OCI-LY1 (cell line): Measurements from ENCODE around the gene GP1BB.

ENCODE experiments used
- H2AFZ ChIP-seq: fragments of 200-600 bp; sonication (generic), shearing (Covaris generic); 2 replicates; pipeline ENCODE4 v1.6.0; 2014; ENCODE audit warnings: antibody characterized with exemption, mild to moderate bottlenecking, low read length
- H3F3A ChIP-seq: fragments of 200-600 bp; sonication (generic), shearing (Covaris generic); 2 replicates; pipeline ENCODE4 v1.6.0; 2014; ENCODE audit warnings: mild to moderate bottlenecking, antibody characterized with exemption, low read length, moderate library complexity; ENCODE audit not compliant: insufficient read depth
- H3K27ac ChIP-seq: fragments of 200-600 bp; sonication (generic); 2 replicates; pipeline ENCODE4 v1.5.1; 2014; ENCODE audit warnings: low read length, mixed run types, mild to moderate bottlenecking, low read depth; ENCODE audit not compliant: poor library complexity, severe bottlenecking
- H3K27me3 ChIP-seq: fragments of 200-600 bp; sonication (generic); 2 replicates; pipeline ENCODE4 v1.6.0; 2014; ENCODE audit warnings: antibody characterized with exemption, mild to moderate bottlenecking, low read length, moderate library complexity; ENCODE audit not compliant: insufficient read depth
- H3K36me3 ChIP-seq: fragments of 200-600 bp; sonication (generic); 2 replicates; pipeline ENCODE4 v1.6.1; 2014; ENCODE audit warnings: mild to moderate bottlenecking, antibody characterized with exemption, low read length, moderate library complexity, mixed read lengths; ENCODE audit not compliant: insufficient read depth
- H3K4me1 ChIP-seq: fragments of 200-600 bp; sonication (generic); 2 replicates; pipeline ENCODE4 v1.5.1; 2014; ENCODE audit warnings: mild to moderate bottlenecking, low read length, moderate library complexity; ENCODE audit not compliant: insufficient read depth, severe bottlenecking
- H3K4me2 ChIP-seq: fragments of 200-600 bp; sonication (generic), shearing (Covaris generic); 2 replicates; pipeline ENCODE4 v1.6.1; 2014; ENCODE audit warnings: low read length
- H3K4me3 ChIP-seq: fragments of 200-600 bp; sonication (generic); 2 replicates; pipeline ENCODE4 v1.5.1; 2014; ENCODE audit warnings: low read length, low read depth, mild to moderate bottlenecking, mixed read lengths; ENCODE audit not compliant: poor library complexity, severe bottlenecking
- H3K79me2 ChIP-seq: fragments of 200-600 bp; shearing (Covaris generic); 2 replicates; pipeline ENCODE4 v1.6.1; 2016; ENCODE audit warnings: mixed run types, low read length, mixed read lengths; ENCODE audit not compliant: insufficient read depth
- H3K9ac ChIP-seq: fragments of 200-600 bp; sonication (generic), shearing (Covaris generic); 2 replicates; pipeline ENCODE4 v1.6.1; 2014; ENCODE audit warnings: mild to moderate bottlenecking, low read length, mixed read lengths
- H3K9me2 ChIP-seq: fragments of 200-600 bp; sonication (generic), shearing (Covaris generic); 2 replicates; pipeline ENCODE4 v1.6.1; 2014; ENCODE audit warnings: low read depth, mild to moderate bottlenecking, low read length, mixed read lengths
- H3K9me3 ChIP-seq: fragments of 200-600 bp; shearing (Covaris generic); 2 replicates; pipeline ENCODE4 v1.6.1; 2014; ENCODE audit warnings: low read length, mixed read lengths
- H4K20me1 ChIP-seq: fragments of 200-600 bp; sonication (generic), shearing (Covaris generic); 2 replicates; pipeline ENCODE4 v1.6.0; 2016; ENCODE audit warnings: mild to moderate bottlenecking, low read length; ENCODE audit not compliant: insufficient read depth
- EZH2 ChIP-seq: fragments of 200-600 bp; sonication (generic), shearing (Covaris generic); IDR thresholded peaks from 2 replicates; pipeline ENCODE4 v1.8.0; 2017; ENCODE audit warnings: borderline replicate concordance, mixed run types, mild to moderate bottlenecking, antibody characterized with exemption, low read length, moderate library complexity, mixed read lengths
- TF ChIP-seq, protein P1 (sequence below): fragments of 200-600 bp; sonication (generic), shearing (Covaris generic); IDR thresholded peaks from 2 replicates; pipeline ENCODE4 v1.5.1; 2017; ENCODE audit warnings: mild to moderate bottlenecking, antibody characterized with exemption, low read length, moderate library complexity, mixed read lengths

GP1BB gene

DNA sequence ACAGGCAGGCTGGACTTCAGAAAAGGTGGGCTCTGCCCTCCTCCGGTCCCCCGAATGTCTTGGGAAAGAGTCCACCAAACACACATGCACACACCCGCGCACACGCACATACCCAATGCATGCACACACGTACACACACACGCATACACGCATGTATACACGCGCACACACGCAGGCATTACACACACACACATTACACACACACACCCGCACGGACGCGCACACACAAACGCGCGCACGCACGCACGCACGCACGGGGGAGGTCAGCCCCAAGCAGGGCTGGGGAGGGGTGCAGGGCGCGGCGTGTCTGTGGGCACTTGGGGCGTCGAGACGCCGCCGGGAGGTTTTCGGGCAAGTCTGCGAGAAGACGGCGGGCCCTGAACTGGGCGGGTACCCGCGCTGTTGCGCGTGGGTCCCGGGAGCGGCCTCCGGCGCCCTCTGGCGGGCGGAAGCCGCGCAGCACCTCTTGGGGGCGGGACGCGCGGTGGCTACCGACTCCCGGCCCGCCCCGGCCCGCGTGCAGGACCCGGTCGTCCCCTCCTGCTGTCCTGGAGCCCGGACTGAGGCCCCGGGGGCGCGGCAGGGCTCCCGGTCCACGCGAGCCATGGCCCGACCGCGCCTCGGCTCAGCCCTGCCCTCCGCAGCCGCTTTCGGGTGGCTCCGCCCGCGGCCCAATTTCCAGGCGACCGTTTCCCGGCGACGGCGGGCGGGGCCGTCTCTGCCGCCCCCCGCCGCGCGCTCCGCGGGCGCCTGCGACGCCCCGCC lies 5.5 kb upstream of the GP1BB start:
- Histone ChIP-seq H3K36me3 (no peaks in the 10 kb centered on the region), H3K4me3 (peak overlapping the region; percentile 56), H3K9me3 (no peaks in the 10 kb centered on the region), H3K79me2 (no peaks in the 10 kb centered on the region), H3K27me3 (peaks cover 10% of the 10 kb centered on the region; the same call in 1 of the 2 replicates), H3K9me2 (no peaks in the 10 kb centered on the region), H3K9ac (no peak overlapping the region; the same call in 1 of the 2 replicates), H3K27ac (no peak overlapping the region), H2AFZ (no peak overlapping the region), H4K20me1 (no peaks in the 10 kb centered on the region), H3K4me2 (peak overlapping the region; percentile 86), H3K4me1 (peaks cover 11% of the 10 kb centered on the region), H3F3A (no peaks in the 10 kb centered on the region)
- TF ChIP-seq, protein P1, sequence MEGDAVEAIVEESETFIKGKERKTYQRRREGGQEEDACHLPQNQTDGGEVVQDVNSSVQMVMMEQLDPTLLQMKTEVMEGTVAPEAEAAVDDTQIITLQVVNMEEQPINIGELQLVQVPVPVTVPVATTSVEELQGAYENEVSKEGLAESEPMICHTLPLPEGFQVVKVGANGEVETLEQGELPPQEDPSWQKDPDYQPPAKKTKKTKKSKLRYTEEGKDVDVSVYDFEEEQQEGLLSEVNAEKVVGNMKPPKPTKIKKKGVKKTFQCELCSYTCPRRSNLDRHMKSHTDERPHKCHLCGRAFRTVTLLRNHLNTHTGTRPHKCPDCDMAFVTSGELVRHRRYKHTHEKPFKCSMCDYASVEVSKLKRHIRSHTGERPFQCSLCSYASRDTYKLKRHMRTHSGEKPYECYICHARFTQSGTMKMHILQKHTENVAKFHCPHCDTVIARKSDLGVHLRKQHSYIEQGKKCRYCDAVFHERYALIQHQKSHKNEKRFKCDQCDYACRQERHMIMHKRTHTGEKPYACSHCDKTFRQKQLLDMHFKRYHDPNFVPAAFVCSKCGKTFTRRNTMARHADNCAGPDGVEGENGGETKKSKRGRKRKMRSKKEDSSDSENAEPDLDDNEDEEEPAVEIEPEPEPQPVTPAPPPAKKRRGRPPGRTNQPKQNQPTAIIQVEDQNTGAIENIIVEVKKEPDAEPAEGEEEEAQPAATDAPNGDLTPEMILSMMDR = peak; percentile 56
- no peak for TF ChIP-seq EZH2

DNA sequence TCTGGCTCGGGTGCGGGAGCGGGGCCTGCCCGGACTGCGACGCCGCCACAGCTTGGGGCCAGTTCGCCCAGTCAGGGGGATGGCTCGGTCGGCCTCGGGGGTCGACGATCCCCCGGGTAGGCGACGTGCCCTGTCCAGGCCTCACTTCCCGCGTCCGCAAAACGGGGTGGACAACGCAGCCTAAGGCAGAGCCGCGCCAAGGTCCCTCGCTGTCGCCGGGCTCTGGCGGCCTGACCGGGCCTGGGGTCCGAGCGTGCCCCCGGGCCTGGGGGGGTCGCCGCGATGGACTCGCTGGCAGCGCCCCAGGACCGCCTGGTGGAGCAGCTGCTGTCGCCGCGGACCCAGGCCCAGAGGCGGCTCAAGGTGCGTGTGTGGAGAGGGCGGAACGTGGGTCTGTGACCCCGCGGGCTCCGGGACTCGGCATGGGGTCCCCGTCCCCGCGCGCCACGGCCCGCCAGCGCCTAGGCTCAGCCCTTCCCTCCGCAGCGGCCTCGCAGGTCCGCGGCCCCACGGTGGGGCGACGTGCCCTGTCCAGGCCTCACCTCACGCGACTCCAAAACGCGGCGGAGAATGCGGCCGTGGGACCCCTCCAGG lies 4.8 kb upstream of the GP1BB start:
- Histone ChIP-seq H3K4me2 (peak overlapping the region; percentile 86), H4K20me1 (no peaks in the 10 kb centered on the region), H3K36me3 (no peaks in the 10 kb centered on the region), H3K79me2 (no peaks in the 10 kb centered on the region), H3F3A (no peaks in the 10 kb centered on the region), H3K4me1 (peaks cover 11% of the 10 kb centered on the region), H2AFZ (no peak overlapping the region), H3K4me3 (peak overlapping the region; percentile 56), H3K27ac (no peak overlapping the region), H3K9me2 (no peaks in the 10 kb centered on the region), H3K27me3 (peaks cover 10% of the 10 kb centered on the region; the same call in 1 of the 2 replicates), H3K9me3 (no peaks in the 10 kb centered on the region), H3K9ac (no peak overlapping the region; the same call in 1 of the 2 replicates)
- TF ChIP-seq, protein P1 = no peak
- no peak for TF ChIP-seq EZH2

DNA sequence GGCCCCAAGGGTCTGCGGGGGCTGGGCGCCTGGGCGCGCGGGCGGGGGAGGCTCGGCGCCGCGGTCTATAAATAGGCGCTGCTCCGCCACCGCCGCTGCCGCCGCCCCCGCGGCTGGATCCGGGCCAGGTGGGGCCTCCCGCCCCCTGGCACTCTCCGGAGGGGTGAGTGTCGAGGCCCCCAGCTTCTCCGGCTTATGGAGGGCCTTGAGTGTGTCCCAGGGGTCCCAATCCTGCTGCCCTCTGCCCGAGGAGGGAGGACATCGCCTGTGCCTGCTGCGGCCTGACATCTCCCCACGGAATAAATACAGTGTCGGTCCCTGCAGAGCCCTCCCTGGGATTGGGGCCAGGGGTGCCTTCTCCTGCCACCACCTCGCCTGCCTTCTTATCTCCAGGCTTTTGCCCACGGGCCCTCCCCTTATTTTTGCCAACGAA lies 4.3 kb upstream of the GP1BB start:
- Histone ChIP-seq H3K27ac (no peak overlapping the region), H3F3A (no peaks in the 10 kb centered on the region), H2AFZ (no peak overlapping the region), H3K9me3 (no peaks in the 10 kb centered on the region), H3K4me3 (no peak overlapping the region), H3K36me3 (no peaks in the 10 kb centered on the region), H3K9me2 (no peaks in the 10 kb centered on the region), H4K20me1 (no peaks in the 10 kb centered on the region), H3K4me1 (peaks cover 11% of the 10 kb centered on the region), H3K79me2 (no peaks in the 10 kb centered on the region), H3K27me3 (peaks cover 7% of the 10 kb centered on the region; the same call in 1 of the 2 replicates), H3K4me2 (peak overlapping the region; percentile 86; the same call in 1 of the 2 replicates), H3K9ac (no peak overlapping the region)
- TF ChIP-seq, protein P1 = no peak
- no peak for TF ChIP-seq EZH2
